RWPE1 (cell line): ENCODE results near the gene PKD1L1.

Experiments used
- CTCF ChIA-PET: fragments of 350-600 bp; sonication (Branson Sonifier 250); formaldehyde crosslinking; extraction: SDS; loops from one replicate; lab custom pipeline; 2021; lab: Yijun Ruan, JAX
- POLR2A ChIA-PET: fragments of 400-600 bp; formaldehyde crosslinking; extraction: SDS; loops from one replicate; lab custom pipeline; 2020; ENCODE audit warnings: antibody characterized with exemption; ENCODE audit not compliant: low non-redundant PET; lab: Yijun Ruan, JAX
- DNase-seq: peaks from one replicate; pipeline ENCODE4 v3.0.0; 2012; ENCODE audit warnings: low spot score
- H3K27ac ChIP-seq: fragments of 450-650 bp; 2 replicates; pipeline ENCODE4 v1.5.1; 2017
- CTCF ChIP-seq: fragments of 450-650 bp; conservative IDR thresholded peaks from 2 replicates; pipeline ENCODE4 v1.5.1; 2017; ENCODE audit warnings: low read depth, mild to moderate bottlenecking

The PKD1L1 gene

GRCh38 chr7:47887016-47887640, 61.1 kb downstream of the PKD1L1 start:
- H3K27ac ChIP-seq, result no peak overlapping the region
- no peak for DNase-seq
- TF ChIP-seq CTCF, result no peak
- ChIA-PET CTCF (no interaction called here), POLR2A (no interaction called here)

- no peak for TF ChIP-seq CTCF
- CTCF ChIA-PET, result no interaction called here
- H3K27ac ChIP-seq, result no peak overlapping the region
- POLR2A ChIA-PET, result no interaction called here
- no peak for DNase-seq
Measured at GRCh38 chr7:47885987-47886811, 62.1 kb downstream of the PKD1L1 start.

GRCh38 chr7:47885309-47885986, 62.8 kb downstream of the PKD1L1 start:
- TF ChIP-seq CTCF, result no peak
- no peak overlapping the region for H3K27ac ChIP-seq
- POLR2A ChIA-PET, result no interaction called here
- no peak for DNase-seq
- CTCF ChIA-PET, result no interaction called here

- no peak for DNase-seq
- TF ChIP-seq CTCF, result no peak
- CTCF ChIA-PET, result interaction anchor here (0.5 kb wide), 1 partner anchor 297 kb away, joined by 3 read pairs; no protein-coding TSS in a partner anchor
- no peak overlapping the region for H3K27ac ChIP-seq
- POLR2A ChIA-PET, result no interaction called here
Measured at GRCh38 chr7:47884675-47885074, 63.6 kb downstream of the PKD1L1 start.

- POLR2A ChIA-PET, result no interaction called here
- CTCF ChIA-PET, result no interaction called here
- TF ChIP-seq CTCF, result no peak
- DNase-seq, result no peak
- H3K27ac ChIP-seq, result no peak overlapping the region
Measured at GRCh38 chr7:47882635-47883034, 65.6 kb downstream of the PKD1L1 start.

- ChIA-PET POLR2A (no interaction called here), CTCF (interaction anchor here (0.6 kb wide), 1 partner anchor 439 kb away, joined by 3 read pairs; no protein-coding TSS in a partner anchor)
- DNase-seq, result no peak
- no peak for TF ChIP-seq CTCF
- H3K27ac ChIP-seq, result no peak overlapping the region
Measured at GRCh38 chr7:47881256-47881655, 67.0 kb downstream of the PKD1L1 start.
